ENCODE results near the gene SNAP25. TPM values are rescaled to one million over a fixed set of nuclear protein-coding genes. Genes with fewer than 3 reads are reported as not detected.

The SNAP25 gene
- total and polyA plus RNA-seq, 2 donors (not counting 1 experiment from before 2014, with no cell fraction given): 0.27 TPM; not detected in 1

DNA sequence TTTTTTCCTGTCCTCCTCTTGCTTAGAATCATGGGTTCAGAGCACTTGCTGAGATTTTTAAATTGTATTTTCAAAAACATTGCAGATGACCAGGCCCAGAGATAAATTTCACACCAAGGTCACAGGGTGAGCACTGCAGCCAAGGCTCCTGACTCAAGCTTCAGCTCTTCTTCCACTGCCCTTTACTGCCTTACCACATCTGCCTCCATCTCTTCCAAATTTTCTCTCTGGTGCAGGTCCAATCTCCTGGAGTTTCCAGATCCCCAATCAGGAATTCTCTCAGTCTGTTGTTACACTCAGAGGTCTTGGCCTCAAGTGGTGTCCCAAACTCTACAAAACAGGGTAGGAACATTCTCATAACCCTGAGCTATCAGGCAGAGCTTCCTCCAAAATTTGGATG, 12.7 kb downstream of the SNAP25 start:
- Mint-ChIP-seq H3K4me3 (no peak overlapping the region), H3K4me1 (no peaks in the 10 kb centered on the region), H3K9me3 (ENCODE audit: insufficient read depth) (no peaks in the 10 kb centered on the region), H3K27me3 (peaks cover 18% of the 10 kb centered on the region), H3K27ac (no peak overlapping the region)
- no peak overlapping the region for H2AFZ ChIP-seq (ENCODE audit: insufficient read depth, low read depth, low read length, poor library complexity, severe bottlenecking)
- H3K4me3 ChIP-seq (ENCODE audit: control extremely low read depth in 1 of 5, extremely low read depth in 1 of 5, insufficient read depth in 1 of 5, low read depth in 2 of 5, low read length in 4 of 5): no peak overlapping the region
- no peaks in the 10 kb centered on the region for H3K9me3 ChIP-seq (ENCODE audit: control extremely low read depth in 1 of 3, control insufficient read depth in 2 of 3, insufficient read depth in 1 of 3, low read length in 2 of 3)
- H3K36me3 ChIP-seq (replicated peaks in 1 of 2; ENCODE audit: control extremely low read depth in 1 of 2, control insufficient read depth in 1 of 2, extremely low read depth in 1 of 2, insufficient read depth in 2 of 2, low read length in 1 of 2): no peaks in the 10 kb centered on the region
- H3K27ac ChIP-seq (ENCODE audit: low read length in 2 of 2): no peak overlapping the region
- peaks cover 0 to 3% (median 0%) of the 10 kb centered on the region in 4 experiments for H3K27me3 ChIP-seq (replicated peaks in 1 of 4; ENCODE audit: control extremely low read depth in 1 of 4, control insufficient read depth in 3 of 4, insufficient read depth in 4 of 4, low read length in 3 of 4)
- POLR2A ChIA-PET: no interaction called here
- H3K9ac ChIP-seq (ENCODE audit: low read length): no peak overlapping the region
- no peaks in the 10 kb centered on the region for H3K4me1 ChIP-seq (ENCODE audit: control insufficient read depth in 2 of 2, insufficient read depth in 2 of 2, low read length in 2 of 2)
- no peak for DNase-seq
- TF ChIP-seq, protein P1, sequence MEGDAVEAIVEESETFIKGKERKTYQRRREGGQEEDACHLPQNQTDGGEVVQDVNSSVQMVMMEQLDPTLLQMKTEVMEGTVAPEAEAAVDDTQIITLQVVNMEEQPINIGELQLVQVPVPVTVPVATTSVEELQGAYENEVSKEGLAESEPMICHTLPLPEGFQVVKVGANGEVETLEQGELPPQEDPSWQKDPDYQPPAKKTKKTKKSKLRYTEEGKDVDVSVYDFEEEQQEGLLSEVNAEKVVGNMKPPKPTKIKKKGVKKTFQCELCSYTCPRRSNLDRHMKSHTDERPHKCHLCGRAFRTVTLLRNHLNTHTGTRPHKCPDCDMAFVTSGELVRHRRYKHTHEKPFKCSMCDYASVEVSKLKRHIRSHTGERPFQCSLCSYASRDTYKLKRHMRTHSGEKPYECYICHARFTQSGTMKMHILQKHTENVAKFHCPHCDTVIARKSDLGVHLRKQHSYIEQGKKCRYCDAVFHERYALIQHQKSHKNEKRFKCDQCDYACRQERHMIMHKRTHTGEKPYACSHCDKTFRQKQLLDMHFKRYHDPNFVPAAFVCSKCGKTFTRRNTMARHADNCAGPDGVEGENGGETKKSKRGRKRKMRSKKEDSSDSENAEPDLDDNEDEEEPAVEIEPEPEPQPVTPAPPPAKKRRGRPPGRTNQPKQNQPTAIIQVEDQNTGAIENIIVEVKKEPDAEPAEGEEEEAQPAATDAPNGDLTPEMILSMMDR (IDR thresholded peaks at IDR 0.05): no peak
- TF ChIP-seq EZH2 (IDR thresholded peaks at IDR 0.05; ENCODE audit: borderline replicate concordance, insufficient read depth, low read depth, low read length, poor library complexity, severe bottlenecking): no peak
- ATAC-seq (ENCODE audit: low read depth): no peak
- no peak overlapping the region for H3K4me2 ChIP-seq (replicated peaks; ENCODE audit: low read depth, low read length, poor library complexity, severe bottlenecking)
- intact Hi-C loops (cut with micrococcal nuclease): no loop called here
- CTCF ChIA-PET: no interaction called here
- no peaks in the 10 kb centered on the region for H3K79me2 ChIP-seq (ENCODE audit: control insufficient read depth, insufficient read depth, low read length)
- no peaks in the 10 kb centered on the region for H4K20me1 ChIP-seq (ENCODE audit: control insufficient read depth, insufficient read depth, low read length, poor library complexity, severe bottlenecking)

DNA sequence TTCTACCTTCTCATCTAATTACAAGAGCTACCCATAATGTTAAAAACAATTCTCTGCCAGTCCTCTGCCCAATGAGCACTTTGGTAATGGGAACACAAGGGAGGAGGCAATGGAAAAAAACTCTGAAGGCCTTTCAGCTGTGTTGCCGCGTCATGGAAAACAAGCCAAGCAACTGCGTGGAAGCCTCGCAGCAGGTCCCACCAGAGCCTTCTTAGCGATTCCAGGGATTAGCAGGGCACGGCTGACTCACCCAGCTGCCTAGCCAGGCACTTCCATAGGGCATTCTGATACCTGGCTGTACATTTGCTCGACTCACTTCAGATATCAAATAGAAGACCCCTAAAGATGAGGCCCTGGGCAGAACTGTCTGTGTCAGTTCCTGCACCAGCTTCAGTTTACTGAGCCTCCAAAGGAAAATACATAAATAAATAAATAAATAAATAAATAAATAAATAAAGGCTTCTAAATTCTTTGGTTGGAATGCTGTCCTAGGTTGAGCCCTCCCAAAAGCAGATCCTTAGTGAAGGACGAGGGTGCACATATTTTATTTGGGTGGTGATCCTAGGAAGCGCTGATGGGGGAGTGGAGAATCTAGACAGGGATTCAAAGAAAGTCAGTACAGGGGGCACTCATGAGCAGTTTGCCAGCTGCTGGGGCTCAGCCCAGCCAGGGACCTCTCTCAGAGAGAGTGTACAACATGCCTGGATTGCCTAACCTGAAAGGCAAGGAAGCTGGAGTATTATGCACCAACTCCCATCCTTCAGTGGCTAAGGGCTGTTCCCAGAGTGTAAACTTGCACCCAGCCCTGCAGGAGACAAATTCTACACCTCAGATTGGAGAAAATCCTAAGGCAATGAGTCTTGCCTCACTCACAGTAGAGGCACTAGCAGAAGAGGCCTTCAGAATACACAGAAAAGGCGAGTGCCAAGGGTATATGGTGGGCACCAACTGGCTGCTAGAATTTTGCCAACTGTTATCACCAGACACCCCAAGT, 18.2 kb downstream of the SNAP25 start:
- intact Hi-C loops (cut with micrococcal nuclease): no loop called here
- peaks cover 0 to 8% (median 0%) of the 10 kb centered on the region in 4 experiments for H3K27me3 ChIP-seq (replicated peaks in 1 of 4; ENCODE audit: control extremely low read depth in 1 of 4, control insufficient read depth in 3 of 4, insufficient read depth in 4 of 4, low read length in 3 of 4)
- ATAC-seq (ENCODE audit: low read depth): no peak
- Mint-ChIP-seq H3K9me3 (ENCODE audit: insufficient read depth) (no peaks in the 10 kb centered on the region), H3K27ac (no peak overlapping the region), H3K27me3 (peaks cover 6% of the 10 kb centered on the region), H3K4me3 (no peak overlapping the region), H3K4me1 (no peaks in the 10 kb centered on the region)
- no peak overlapping the region for H3K4me2 ChIP-seq (replicated peaks; ENCODE audit: low read depth, low read length, poor library complexity, severe bottlenecking)
- no peaks in the 10 kb centered on the region for H4K20me1 ChIP-seq (ENCODE audit: control insufficient read depth, insufficient read depth, low read length, poor library complexity, severe bottlenecking)
- no peak overlapping the region for H3K4me3 ChIP-seq (ENCODE audit: control extremely low read depth in 1 of 5, extremely low read depth in 1 of 5, insufficient read depth in 1 of 5, low read depth in 2 of 5, low read length in 4 of 5)
- no peak overlapping the region for H3K9ac ChIP-seq (ENCODE audit: low read length)
- no peak overlapping the region for H2AFZ ChIP-seq (ENCODE audit: insufficient read depth, low read depth, low read length, poor library complexity, severe bottlenecking)
- DNase-seq: no peak
- no peaks in the 10 kb centered on the region for H3K36me3 ChIP-seq (replicated peaks in 1 of 2; ENCODE audit: control extremely low read depth in 1 of 2, control insufficient read depth in 1 of 2, extremely low read depth in 1 of 2, insufficient read depth in 2 of 2, low read length in 1 of 2)
- H3K27ac ChIP-seq (ENCODE audit: low read length in 2 of 2): no peak overlapping the region
- no peaks in the 10 kb centered on the region for H3K9me3 ChIP-seq (ENCODE audit: control extremely low read depth in 1 of 3, control insufficient read depth in 2 of 3, insufficient read depth in 1 of 3, low read length in 2 of 3)
- ChIA-PET CTCF (no interaction called here), POLR2A (no interaction called here)
- no peaks in the 10 kb centered on the region for H3K4me1 ChIP-seq (ENCODE audit: control insufficient read depth in 2 of 2, insufficient read depth in 2 of 2, low read length in 2 of 2)
- H3K79me2 ChIP-seq (ENCODE audit: control insufficient read depth, insufficient read depth, low read length): no peaks in the 10 kb centered on the region
- TF ChIP-seq, protein P1 (IDR thresholded peaks at IDR 0.05): no peak
- WGBS (ENCODE audit: insufficient coverage): 83% methylated on average over 10 of the region's 10 CpGs

Data from B cell (primary cell).